Lower leg skin (tissue), 4 donors: ENCODE results near the gene CLEC17A. TPM values are rescaled to one million over a fixed set of nuclear protein-coding genes. Genes with fewer than 3 reads are reported as not detected.

Experiments
- DNase-seq, 2 donors: peaks; one replicate each; pipeline ENCODE4 v3.0.0-alpha.2; 2019; ENCODE audit warnings: low spot score in 2 of 2
- H3K4me3 ChIP-seq: fragments of 200-600 bp; sonication (generic); 2 replicates; pipeline ENCODE4 v1.5.1; 2017; ENCODE audit warnings: mild to moderate bottlenecking, low read depth; ENCODE audit not compliant: poor library complexity, severe bottlenecking
- POLR2A ChIP-seq, 2 donors: fragments of 450-650 bp; IDR thresholded peaks; one replicate each; pipeline ENCODE4 v1.6.1; 2016 to 2017; ENCODE audit warnings: antibody characterized with exemption in 2 of 2, mild to moderate bottlenecking in 1 of 2, moderate library complexity in 1 of 2
- WGBS, 2 donors: methylation state at CpG; one replicate each; pipeline ENCODE4 v1.1.5; 2018; 5-methylcytosine and 5-hydroxymethylcytosine counted together
- intact Hi-C: fragments of 100-400 bp; cut with DNase I; formaldehyde crosslinking; loops from one replicate; pipeline ENCODE4 v1.15.0; 2023; ENCODE audit warnings: low total_unique reads
- total RNA-seq, 4 donors: library from RNA; depleted of rRNA; stranded (reverse); fragments of >200 nt; gene quantifications; one replicate each; pipeline ENCODE4 v1.1.0, GENCODE V29; 2016
- TF ChIP-seq, protein P1 (sequence below), 3 donors: fragments of 450-650 bp; IDR thresholded peaks; one replicate each; pipeline ENCODE4 v1.5.1; 2016; ENCODE audit warnings: antibody characterized with exemption in 3 of 3, mild to moderate bottlenecking in 3 of 3, moderate library complexity in 2 of 3

The CLEC17A gene
- total RNA-seq, 4 donors from 2014 or later = 0.84 TPM; not detected in 3

DNA sequence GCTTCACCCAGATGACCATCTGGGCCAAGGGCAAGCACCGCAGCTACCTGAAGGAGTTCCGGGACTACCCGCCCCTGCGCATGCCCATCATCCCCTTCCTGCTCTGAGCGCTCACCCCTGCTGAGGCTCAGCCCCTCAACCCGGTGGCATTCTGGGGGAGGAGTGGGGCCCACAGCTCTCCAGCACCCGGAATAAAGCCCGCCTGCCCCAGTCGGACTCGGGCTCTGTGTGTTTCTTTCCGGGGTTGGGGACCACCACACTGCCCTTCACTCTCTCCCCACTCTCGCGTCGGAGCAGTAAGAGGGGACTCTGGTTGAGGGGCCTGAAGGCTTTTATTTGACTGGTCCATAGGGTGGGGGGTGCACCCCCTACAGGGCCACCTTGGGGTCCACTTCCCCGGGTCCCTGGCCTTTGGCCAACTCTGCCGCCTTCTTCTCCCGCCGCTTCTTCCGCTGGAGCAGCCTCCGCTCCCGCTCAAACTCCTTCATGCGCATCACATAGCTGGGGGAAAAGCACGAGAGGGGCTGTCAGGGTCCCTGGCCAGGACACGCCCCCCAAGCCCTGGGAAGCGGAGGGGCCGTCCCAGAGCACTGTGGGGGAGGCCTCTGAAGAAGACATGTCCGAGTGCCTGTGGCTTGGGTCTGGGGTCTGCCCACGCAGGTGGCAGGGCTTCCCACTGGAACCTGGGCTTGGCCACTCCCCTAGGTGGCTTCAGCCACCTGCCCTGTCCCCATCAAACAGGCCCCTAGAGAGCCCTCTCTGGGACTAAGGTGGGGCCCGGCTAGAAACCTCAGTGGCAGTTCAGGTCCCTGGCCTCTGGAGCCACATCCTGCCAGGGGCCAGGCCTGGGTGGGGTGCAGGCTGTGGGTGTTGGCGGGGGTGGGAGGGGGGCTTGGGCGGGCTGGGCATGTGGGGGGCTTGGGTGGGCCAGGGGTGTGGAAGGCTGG is 16.8 kb upstream of the CLEC17A start:
- no peak for TF ChIP-seq POLR2A (IDR thresholded peaks at IDR 0.05)
- TF ChIP-seq, protein P1, sequence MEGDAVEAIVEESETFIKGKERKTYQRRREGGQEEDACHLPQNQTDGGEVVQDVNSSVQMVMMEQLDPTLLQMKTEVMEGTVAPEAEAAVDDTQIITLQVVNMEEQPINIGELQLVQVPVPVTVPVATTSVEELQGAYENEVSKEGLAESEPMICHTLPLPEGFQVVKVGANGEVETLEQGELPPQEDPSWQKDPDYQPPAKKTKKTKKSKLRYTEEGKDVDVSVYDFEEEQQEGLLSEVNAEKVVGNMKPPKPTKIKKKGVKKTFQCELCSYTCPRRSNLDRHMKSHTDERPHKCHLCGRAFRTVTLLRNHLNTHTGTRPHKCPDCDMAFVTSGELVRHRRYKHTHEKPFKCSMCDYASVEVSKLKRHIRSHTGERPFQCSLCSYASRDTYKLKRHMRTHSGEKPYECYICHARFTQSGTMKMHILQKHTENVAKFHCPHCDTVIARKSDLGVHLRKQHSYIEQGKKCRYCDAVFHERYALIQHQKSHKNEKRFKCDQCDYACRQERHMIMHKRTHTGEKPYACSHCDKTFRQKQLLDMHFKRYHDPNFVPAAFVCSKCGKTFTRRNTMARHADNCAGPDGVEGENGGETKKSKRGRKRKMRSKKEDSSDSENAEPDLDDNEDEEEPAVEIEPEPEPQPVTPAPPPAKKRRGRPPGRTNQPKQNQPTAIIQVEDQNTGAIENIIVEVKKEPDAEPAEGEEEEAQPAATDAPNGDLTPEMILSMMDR (IDR thresholded peaks at IDR 0.05) = no peak
- intact Hi-C loops = loop anchor here (10.0 kb wide), 1 partner anchor 119 kb away; no protein-coding TSS in a partner anchor
- no peak for DNase-seq
- H3K4me3 ChIP-seq = no peak overlapping the region
- 88 to 91% methylated on average over 28 to 31 of the region's 31 CpGs for whole genome bisulfite sequencing, 2 donors

DNA sequence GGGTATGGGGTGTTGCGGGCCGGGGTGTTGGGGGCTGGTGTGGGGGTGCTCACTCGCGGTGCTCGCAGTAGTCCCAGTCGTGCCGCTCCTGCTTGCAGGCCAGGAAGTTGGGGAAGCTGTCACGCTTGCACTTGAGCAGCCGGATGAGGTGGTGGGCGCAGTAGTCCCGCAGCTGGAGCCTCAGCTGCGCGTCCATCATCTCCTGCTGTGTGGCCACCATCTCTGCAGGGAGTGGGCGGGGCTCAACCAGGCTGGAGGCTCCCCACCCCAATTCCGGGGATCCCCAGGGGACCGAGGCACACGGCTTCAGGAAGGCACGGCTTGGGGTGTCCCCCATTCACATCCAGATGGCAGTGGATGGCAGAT is 16.2 kb upstream of the CLEC17A start:
- TF ChIP-seq, protein P1 (IDR thresholded peaks at IDR 0.05) = no peak
- no peak for TF ChIP-seq POLR2A (IDR thresholded peaks at IDR 0.05)
- intact Hi-C loops = loop anchor here (10.0 kb wide), 1 partner anchor 118 kb away; no protein-coding TSS in a partner anchor
- DNase-seq = no peak
- WGBS, 2 donors = 40 to 60% methylated on average over 5 to 16 of the region's 18 CpGs
- no peak overlapping the region for H3K4me3 ChIP-seq

DNA sequence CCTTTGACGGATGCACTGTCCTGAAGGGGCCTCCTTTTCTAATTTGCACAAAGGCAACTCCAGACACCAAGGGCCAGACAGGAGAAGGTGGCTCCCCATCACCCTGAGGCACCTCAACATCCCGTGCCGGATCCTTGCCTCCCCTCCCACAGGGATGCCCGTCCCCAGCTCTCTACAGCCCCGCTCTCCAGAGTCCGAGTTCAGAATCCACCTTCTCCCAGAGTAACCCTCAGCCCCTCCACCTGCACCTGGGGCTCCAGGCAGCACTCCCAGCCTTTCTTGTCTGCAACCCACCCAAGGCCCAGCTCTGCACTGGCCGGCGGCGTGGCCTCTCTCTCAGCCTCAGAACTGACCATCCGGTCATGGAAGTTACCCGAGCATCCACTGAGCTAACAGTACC is 15.8 kb upstream of the CLEC17A start:
- no peak overlapping the region for H3K4me3 ChIP-seq
- 72 to 75% methylated on average over 11 of the region's 11 CpGs for WGBS, 2 donors
- TF ChIP-seq, protein P1 (IDR thresholded peaks at IDR 0.05) = no peak
- intact Hi-C loops = loop anchor here (10.0 kb wide), 1 partner anchor 118 kb away; no protein-coding TSS in a partner anchor
- no peak for DNase-seq

DNA sequence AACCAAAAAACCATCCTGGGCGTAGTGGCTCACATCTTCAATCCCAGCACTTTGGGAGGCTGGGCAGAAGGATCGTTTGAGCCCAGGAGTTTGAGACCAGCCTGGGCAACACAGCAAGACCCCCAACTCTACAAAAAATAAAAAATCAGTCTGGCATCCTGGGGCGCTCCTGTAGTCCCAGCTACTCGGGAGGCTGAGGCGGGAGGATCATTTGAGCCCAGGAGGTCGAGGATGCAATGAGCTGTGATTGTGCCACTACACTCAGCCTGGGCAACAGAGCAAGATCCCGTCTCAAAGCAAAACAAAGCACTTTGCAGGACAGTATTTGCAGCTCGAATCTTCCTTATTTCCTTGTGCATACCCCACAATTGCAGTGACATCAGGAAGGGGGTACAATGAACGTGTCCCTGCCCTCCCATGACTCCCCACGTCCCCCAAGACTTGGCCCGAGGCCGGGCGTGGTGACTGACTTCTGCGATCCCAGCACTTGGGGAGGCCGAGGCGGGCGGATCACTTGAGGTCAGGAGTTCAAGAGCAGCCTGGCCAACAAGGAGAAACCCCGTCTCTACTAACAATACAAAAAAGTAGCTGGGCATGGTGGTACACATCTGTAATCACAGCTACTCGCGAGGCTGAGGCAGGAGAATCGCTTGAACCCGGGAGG is 11.9 kb upstream of the CLEC17A start:
- DNase-seq = no peak
- H3K4me3 ChIP-seq = peak overlapping the region; percentile 92
- TF ChIP-seq POLR2A (IDR thresholded peaks at IDR 0.05) = no peak
- TF ChIP-seq, protein P1 (IDR thresholded peaks at IDR 0.05) = no peak
- WGBS, 2 donors = 36 to 39% methylated on average over 21 to 22 of the region's 22 CpGs
- intact Hi-C loops = no loop called here

DNA sequence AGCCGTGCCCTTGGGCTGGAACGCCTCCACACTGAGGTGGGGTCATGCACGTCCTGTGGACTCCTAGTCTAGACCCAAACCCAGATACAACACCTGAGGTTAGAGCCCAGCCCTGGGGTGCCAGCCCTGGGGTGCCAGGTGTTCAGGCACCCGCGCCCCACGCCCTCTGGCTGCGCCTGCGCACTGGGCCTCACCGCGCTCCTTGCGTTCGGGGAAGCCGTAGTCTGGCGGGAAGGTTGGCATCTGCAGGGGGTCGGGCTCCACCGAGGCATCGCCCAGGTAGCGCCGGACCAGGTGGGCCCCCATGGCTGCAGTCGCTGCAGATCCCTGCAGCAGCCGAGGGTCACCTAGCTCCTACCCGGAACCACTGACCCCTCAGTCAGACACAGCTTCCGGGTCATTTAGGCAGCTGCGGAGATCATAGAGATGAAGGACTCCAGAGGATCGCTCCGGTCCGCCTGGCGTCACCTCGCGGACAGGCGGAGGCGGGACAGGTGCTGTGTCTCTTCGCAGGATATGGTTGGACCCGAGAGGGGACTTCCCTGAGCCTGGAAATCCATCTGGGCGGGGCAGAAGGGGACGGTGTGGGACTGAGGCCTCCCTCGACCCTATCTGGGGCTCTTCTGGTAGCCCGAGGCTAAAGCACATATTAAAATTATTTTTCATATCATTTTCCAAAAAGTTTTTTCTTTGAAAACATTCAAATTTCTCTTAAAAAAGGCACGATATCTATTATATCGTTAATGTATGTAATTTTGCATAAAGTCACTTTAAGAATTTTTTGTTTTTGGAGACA is 11.0 kb upstream of the CLEC17A start, which contains the start of gene NDUFB7:
TSS of gene NDUFB7 (minus strand) at position 372 of the 796 bp plus-strand sequence. CDS start at position 306, 66 bp downstream.
- 2 to 6% methylated on average over 10 to 32 of the region's 40 CpGs for WGBS, 2 donors

More for the DNA sequence above, 11.0 kb upstream of the CLEC17A start, which contains the start of gene NDUFB7:
- H3K4me3 ChIP-seq = peak within 1 kb of the TSS; percentile 92
- TF ChIP-seq, protein P1 (IDR thresholded peaks at IDR 0.05) = peak in 1 of 3 donors; percentile 58
- no peak for TF ChIP-seq POLR2A (IDR thresholded peaks at IDR 0.05)
- intact Hi-C loops = no loop called here
- DNase-seq = peak; percentile 91 to 96
